Mesothelial cell of epicardium (in vitro differentiated cells): ENCODE measurements around the gene KYAT1. TPM values are rescaled to one million over a fixed set of nuclear protein-coding genes. Genes with fewer than 3 reads are reported as not detected.

Experiments
- DNase-seq, 2 experiments: peaks; one replicate each; pipeline ENCODE4 v3.0.0; 2021; ENCODE audit warnings: low spot score in 2 of 2; ENCODE audit not compliant: unreplicated experiment in 2 of 2
- H3K27ac Mint-ChIP-seq: 2 replicates; pipeline ENCODE4 v1.8.0; 2021; ENCODE audit warnings: mixed read lengths
- H3K27me3 Mint-ChIP-seq: 2 replicates; pipeline ENCODE4 v1.8.0; 2021; ENCODE audit warnings: low read depth, mixed read lengths
- H3K36me3 Mint-ChIP-seq: 2 replicates; pipeline ENCODE4 v1.8.0; 2021; ENCODE audit warnings: mixed read lengths
- H3K4me1 Mint-ChIP-seq: 2 replicates; pipeline ENCODE4 v1.8.0; 2021; ENCODE audit warnings: mixed read lengths
- H3K4me3 Mint-ChIP-seq: 2 replicates; pipeline ENCODE4 v1.8.0; 2021; ENCODE audit warnings: mild to moderate bottlenecking, moderate library complexity, mixed read lengths
- H3K9me3 Mint-ChIP-seq: 2 replicates; pipeline ENCODE4 v1.8.0; 2021; ENCODE audit warnings: mixed read lengths
- CTCF ChIP-seq: fragments of 200-600 bp; sonication (generic); IDR thresholded peaks from one replicate; pipeline ENCODE4 v1.5.0; 2021; ENCODE audit warnings: antibody characterized with exemption; ENCODE audit not compliant: unreplicated experiment
- total RNA-seq: library from RNA; stranded (reverse); gene quantifications from 3 replicates; pipeline ENCODE4 v1.2.1, GENCODE V29; 2021

The KYAT1 gene
- total RNA-seq, 1 donor from 2014 or later, result 9.2 TPM

- H3K4me1 Mint-ChIP-seq, result peaks cover 11% of the 10 kb centered on the region
- no peaks in the 10 kb centered on the region for H3K9me3 Mint-ChIP-seq
- H3K4me3 Mint-ChIP-seq, result no peak overlapping the region
- peaks cover 13% of the 10 kb centered on the region for H3K36me3 Mint-ChIP-seq
- no peak overlapping the region for H3K27ac Mint-ChIP-seq
- H3K27me3 Mint-ChIP-seq, result no peaks in the 10 kb centered on the region
- no peak for DNase-seq
- no peak for TF ChIP-seq CTCF
These were observed 55.6 kb downstream of the KYAT1 start for GRCh38 chr9:128825923-128826700.

GRCh38 chr9:128824911-128825310 is 56.8 kb downstream of the KYAT1 start:
- no peak for TF ChIP-seq CTCF

GRCh38 chr9:128823903-128824406 is 57.8 kb downstream of the KYAT1 start:
- no peak overlapping the region for H3K4me3 Mint-ChIP-seq
- no peaks in the 10 kb centered on the region for H3K9me3 Mint-ChIP-seq
- H3K27me3 Mint-ChIP-seq, result no peaks in the 10 kb centered on the region
- no peak overlapping the region for H3K27ac Mint-ChIP-seq
- peaks cover 13% of the 10 kb centered on the region for H3K36me3 Mint-ChIP-seq
- peaks cover 10% of the 10 kb centered on the region for H3K4me1 Mint-ChIP-seq
- no peak for TF ChIP-seq CTCF
- DNase-seq, result no peak

More at GRCh38 chr9:128824911-128825310, 56.8 kb downstream of the KYAT1 start:
- Mint-ChIP-seq H3K27me3 (no peaks in the 10 kb centered on the region), H3K27ac (no peak overlapping the region), H3K36me3 (peaks cover 13% of the 10 kb centered on the region), H3K4me3 (no peak overlapping the region), H3K9me3 (no peaks in the 10 kb centered on the region), H3K4me1 (peaks cover 11% of the 10 kb centered on the region)
- no peak for DNase-seq

- peaks cover 4% of the 10 kb centered on the region for H3K4me1 Mint-ChIP-seq
- H3K36me3 Mint-ChIP-seq, result peaks cover 13% of the 10 kb centered on the region
- H3K27me3 Mint-ChIP-seq, result no peaks in the 10 kb centered on the region
These were observed 58.3 kb downstream of the KYAT1 start for GRCh38 chr9:128823362-128823902.

GRCh38 chr9:128822407-128823042 is 59.2 kb downstream of the KYAT1 start:
- no peak for TF ChIP-seq CTCF
- peaks cover 13% of the 10 kb centered on the region for H3K36me3 Mint-ChIP-seq
- H3K9me3 Mint-ChIP-seq, result no peaks in the 10 kb centered on the region
- no peaks in the 10 kb centered on the region for H3K27me3 Mint-ChIP-seq
- no peak overlapping the region for H3K4me3 Mint-ChIP-seq
- no peak for DNase-seq
- H3K4me1 Mint-ChIP-seq, result peaks cover 3% of the 10 kb centered on the region
- H3K27ac Mint-ChIP-seq, result no peak overlapping the region

More at GRCh38 chr9:128823362-128823902, 58.3 kb downstream of the KYAT1 start:
- no peak overlapping the region for H3K27ac Mint-ChIP-seq
- no peak for DNase-seq
- no peak for TF ChIP-seq CTCF
- no peak overlapping the region for H3K4me3 Mint-ChIP-seq
- no peaks in the 10 kb centered on the region for H3K9me3 Mint-ChIP-seq
